Naive thymus-derived CD8-positive, alpha-beta T cell (primary cell): ENCODE data around the gene ZNF334. TPM values are rescaled to one million over a fixed set of nuclear protein-coding genes. Genes with fewer than 3 reads are reported as not detected.
A peak's percentile ranks its signal among the peaks of the same experiment; 100 is the strongest.

Experiments used
- ATAC-seq, 2 donors: fragments of 150-1000 bp; cut with Tn5 transposase in 1 of 2; sonication (Bioruptor Pico), chemical (Tn5 transposase) in 1 of 2; 1 replicate in 1 of 2; 2 replicates in 1 of 2; pipeline ENCODE4 v1.10.0; 2021; ENCODE audit warnings: mild to moderate bottlenecking in 2 of 2, moderate library complexity in 2 of 2
- POLR2A ChIA-PET: fragments of 350-600 bp; sonication (Branson Sonifier 250); formaldehyde crosslinking; loops from one replicate; lab custom pipeline; 2021; ENCODE audit warnings: antibody characterized with exemption; lab: Charles Lee
- DNase-seq, 10 donors: peaks; one replicate each; pipeline versions ENCODE4 v3.0.0 to v3.0.0-alpha.2; 2020 to 2022
- H3K27ac Mint-ChIP-seq, 10 donors: one replicate each; pipeline ENCODE4 v1.8.0; 2020 to 2022; ENCODE audit warnings: mild to moderate bottlenecking in 10 of 10, mixed read lengths in 10 of 10, moderate library complexity in 4 of 10, inconsistent platforms in 1 of 10
- H3K27me3 Mint-ChIP-seq, 5 donors: one replicate each; pipeline ENCODE4 v1.8.0; 2021 to 2022; ENCODE audit warnings: mixed read lengths in 5 of 5
- H3K36me3 Mint-ChIP-seq, 3 donors: one replicate each; pipeline ENCODE4 v1.8.0; 2020 to 2022; ENCODE audit warnings: mixed read lengths in 3 of 3, mild to moderate bottlenecking in 2 of 3, inconsistent platforms in 1 of 3
- H3K4me1 Mint-ChIP-seq, 4 donors: one replicate each; pipeline ENCODE4 v1.8.0; 2021 to 2022; ENCODE audit warnings: mixed read lengths in 4 of 4
- H3K4me3 Mint-ChIP-seq, 10 donors: one replicate each; pipeline ENCODE4 v1.8.0; 2020 to 2022; ENCODE audit warnings: mild to moderate bottlenecking in 10 of 10, mixed read lengths in 10 of 10, moderate library complexity in 6 of 10, inconsistent platforms in 1 of 10
- H3K9me3 Mint-ChIP-seq, 9 donors: one replicate each; pipeline ENCODE4 v1.8.0; 2020 to 2022; ENCODE audit warnings: mixed read lengths in 9 of 9, mild to moderate bottlenecking in 3 of 9, inconsistent platforms in 1 of 9, moderate library complexity in 1 of 9
- polyA plus RNA-seq, 3 donors: library from polyadenylated mRNA; unstranded; fragments of 300-500 nt; fragmentation: Illumina TruSeq; gene quantifications; one replicate each; pipeline ENCODE4 v1.2.3, GENCODE V29; 2021
- total RNA-seq, 8 experiments: library from RNA in 2 of 8; stranded (reverse) in 2 of 8; gene quantifications; one replicate each; pipeline ENCODE4 v1.2.3 and lab custom pipeline; 2021 to 2026

Gene ZNF334
- total RNA-seq (under 1 TPM; 0.81 to 0.91 TPM), polyA plus RNA-seq (under 1 TPM in 1 of 3 donors, not detected in 2; 0.26 TPM), total RNA-seq (lab: John Stamatoyannopoulos, UW) (0 to 1.6 (median 1.0) reads per million in 6 experiments)

DNA sequence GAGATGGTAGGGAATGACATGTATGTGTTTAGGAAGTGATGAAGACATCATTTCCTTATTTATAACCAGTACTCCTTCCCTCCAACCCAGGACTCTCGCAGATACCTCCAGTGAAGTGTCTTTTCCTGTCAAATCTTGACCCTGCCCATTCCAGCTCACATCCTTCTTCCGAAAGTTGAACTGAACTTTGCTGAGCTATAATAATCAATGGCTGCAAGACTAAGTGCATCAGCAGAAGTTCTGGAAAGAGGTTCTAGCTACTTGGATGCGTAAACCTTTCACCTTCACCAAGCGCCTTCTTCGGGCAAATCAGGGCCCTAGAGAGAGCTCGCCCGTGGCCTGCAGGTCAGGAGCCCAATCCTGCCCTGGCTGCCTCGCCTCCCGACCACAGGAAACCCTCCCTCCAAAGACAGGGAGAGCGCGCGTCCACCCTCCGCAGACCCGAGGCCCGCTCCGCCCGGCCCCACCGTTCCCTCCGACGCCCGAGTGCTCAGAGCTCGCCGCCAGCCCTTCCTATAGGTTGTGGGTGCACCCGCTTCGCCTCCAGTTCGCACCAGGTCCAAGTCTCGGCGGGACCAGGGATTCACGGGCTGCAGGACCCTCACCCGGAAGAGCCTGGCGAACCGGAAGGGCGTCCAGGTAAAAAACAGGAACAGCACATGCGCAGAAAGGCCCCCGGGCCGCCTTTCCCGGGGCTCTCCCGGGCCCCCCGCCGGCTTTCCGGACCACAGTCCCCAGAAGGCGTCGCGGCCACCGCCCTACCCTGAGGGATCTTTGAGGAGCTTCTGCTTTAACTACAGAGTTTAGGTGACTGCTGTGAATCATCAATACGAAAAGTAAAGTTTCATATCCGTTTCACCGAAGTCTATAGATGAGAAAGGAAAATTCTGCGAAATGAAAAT lies at the start of gene ZNF334:
Gene ZNF334 (minus strand): TSS at position 617 of the 902 bp plus-strand sequence. CDS start 1,457 bp downstream, outside the sequence.
- POLR2A ChIA-PET, result no interaction called here
- peaks cover 18 to 48% (median 36%) of the 10 kb centered on the region in 5 donors for H3K27me3 Mint-ChIP-seq
- ATAC-seq (peak in 1 of 2 donors; percentile 53), DNase-seq (no peak)
- H3K27ac Mint-ChIP-seq, result peak within 1 kb of the TSS in 1 of 10 donors; percentile 49
- peak within 1 kb of the TSS; percentile 72 to 85 (median 78) for H3K4me3 Mint-ChIP-seq
- peaks cover 4 to 10% (median 7%) of the 10 kb centered on the region in 4 donors for H3K4me1 Mint-ChIP-seq
- peaks cover 0 to 2% (median 0%) of the 10 kb centered on the region in 9 donors for H3K9me3 Mint-ChIP-seq
- H3K36me3 Mint-ChIP-seq, result peaks cover 0 to 4% (median 0%) of the 10 kb centered on the region in 3 donors

- Mint-ChIP-seq H3K4me1 (no peaks in the 10 kb centered on the region), H3K4me3 (no peak overlapping the region), H3K27ac (no peak overlapping the region), H3K36me3 (no peaks in the 10 kb centered on the region), H3K9me3 (no peaks in the 10 kb centered on the region), H3K27me3 (peaks cover 5 to 16% (median 7%) of the 10 kb centered on the region in 5 donors)
- POLR2A ChIA-PET, result no interaction called here
- ATAC-seq (peak; percentile 52 to 70), DNase-seq (peak; percentile 13 to 70 (median 33))
These were observed 49.2 kb upstream of the ZNF334 start for GRCh38 chr20:46562373-46563169.

DNA sequence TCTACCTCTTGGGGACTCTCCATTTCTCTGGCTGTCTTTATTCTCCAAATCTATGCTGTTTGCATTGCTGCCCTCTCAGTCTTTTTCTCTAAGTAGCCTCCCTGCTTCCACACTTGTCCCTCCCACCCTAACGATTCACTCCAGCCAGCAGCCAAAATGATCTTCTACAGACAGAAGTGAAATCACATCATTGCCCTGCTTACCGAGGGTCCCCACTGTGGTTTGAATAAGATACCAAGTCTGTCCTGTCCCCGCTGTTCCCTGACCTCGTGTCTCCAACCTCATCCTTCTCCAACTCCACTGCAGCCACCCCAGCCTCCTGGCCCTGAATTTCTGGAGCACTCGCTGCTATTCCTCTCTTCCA lies 48.6 kb upstream of the ZNF334 start:
- Mint-ChIP-seq H3K4me1 (no peaks in the 10 kb centered on the region), H3K27ac (no peak overlapping the region), H3K4me3 (no peak overlapping the region), H3K36me3 (no peaks in the 10 kb centered on the region), H3K9me3 (no peaks in the 10 kb centered on the region), H3K27me3 (peaks cover 0 to 13% (median 6%) of the 10 kb centered on the region in 5 donors)
- ATAC-seq, result no peak
- POLR2A ChIA-PET, result no interaction called here
- DNase-seq, result no peak

DNA sequence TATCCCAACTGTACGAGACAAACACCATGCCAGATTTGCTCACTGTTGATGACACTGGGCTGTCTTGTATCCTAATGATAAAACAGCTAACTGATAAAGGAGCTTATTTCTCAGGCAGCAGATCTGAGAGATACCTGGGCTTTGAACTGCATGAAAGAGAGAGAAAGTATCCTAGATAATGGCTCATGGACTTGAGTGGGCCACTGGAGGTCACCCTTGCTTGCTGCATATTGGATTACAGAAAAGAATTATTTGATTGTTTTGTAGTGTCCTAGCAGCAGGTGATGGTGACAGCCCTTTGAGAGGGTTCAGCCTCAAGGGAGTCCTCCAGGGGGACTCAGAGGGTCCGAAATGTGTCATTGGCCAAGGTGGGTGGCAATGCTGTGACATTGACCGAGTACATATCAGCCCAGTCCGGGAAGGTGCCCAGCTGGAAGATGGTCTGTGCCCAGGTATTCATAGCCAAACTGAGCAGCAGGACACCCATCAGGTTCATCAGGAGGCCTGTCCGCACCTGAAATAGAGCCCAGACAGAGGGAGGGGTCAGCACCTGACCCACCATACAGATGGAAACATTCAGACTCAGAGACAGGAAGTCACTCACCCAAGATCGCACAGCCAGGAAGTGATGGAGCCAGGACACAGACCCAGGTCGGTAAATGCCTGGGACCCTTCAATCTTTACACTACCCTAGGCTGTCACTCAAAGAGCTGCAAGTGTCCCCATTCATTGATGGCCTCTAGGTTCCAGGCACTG lies 46.5 kb upstream of the ZNF334 start:
- Mint-ChIP-seq H3K36me3 (no peaks in the 10 kb centered on the region), H3K4me1 (peaks cover 0 to 1% (median 0%) of the 10 kb centered on the region in 4 donors), H3K4me3 (no peak overlapping the region), H3K27ac (no peak overlapping the region), H3K9me3 (no peaks in the 10 kb centered on the region), H3K27me3 (peaks cover 0 to 5% (median 0%) of the 10 kb centered on the region in 5 donors)
- DNase-seq, result no peak
- ATAC-seq, result no peak
- POLR2A ChIA-PET, result no interaction called here

GRCh38 chr20:46559001-46559400 lies 45.6 kb upstream of the ZNF334 start:
- no peak overlapping the region for H3K27ac Mint-ChIP-seq
- no peak for ATAC-seq
- POLR2A ChIA-PET, result no interaction called here
- no peak for DNase-seq
- H3K9me3 Mint-ChIP-seq, result no peaks in the 10 kb centered on the region
- peaks cover 0 to 5% (median 0%) of the 10 kb centered on the region in 5 donors for H3K27me3 Mint-ChIP-seq
- H3K36me3 Mint-ChIP-seq, result no peaks in the 10 kb centered on the region
- H3K4me1 Mint-ChIP-seq, result peaks cover 0 to 1% (median 0%) of the 10 kb centered on the region in 4 donors
- no peak overlapping the region for H3K4me3 Mint-ChIP-seq

DNA sequence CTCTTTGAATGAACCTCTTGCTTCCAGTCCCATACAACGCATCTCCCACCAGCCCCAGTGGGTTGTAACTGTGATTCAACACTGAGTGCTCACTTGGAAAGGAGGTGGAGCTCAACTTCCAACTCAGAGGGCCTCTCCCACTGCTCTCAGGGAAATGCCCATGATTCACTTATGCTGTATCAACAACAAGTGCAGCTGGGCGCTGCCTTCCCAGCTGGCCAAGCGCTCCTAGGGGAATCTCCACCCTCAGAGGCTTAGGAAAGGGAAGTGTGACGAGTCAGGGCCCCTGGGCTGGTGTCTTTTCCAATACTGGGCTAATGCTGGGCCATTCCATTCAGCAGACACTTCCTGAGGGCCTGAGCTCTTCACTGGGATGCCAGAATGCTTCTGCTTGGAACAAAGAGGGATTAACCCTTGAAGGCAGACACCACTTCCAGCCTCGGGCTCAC lies 45.2 kb upstream of the ZNF334 start:
- no peak overlapping the region for H3K27ac Mint-ChIP-seq
- no peaks in the 10 kb centered on the region for H3K9me3 Mint-ChIP-seq
- DNase-seq, result no peak
- H3K36me3 Mint-ChIP-seq, result no peaks in the 10 kb centered on the region
- H3K27me3 Mint-ChIP-seq, result peaks cover 0 to 5% (median 0%) of the 10 kb centered on the region in 5 donors
- no peak for ATAC-seq
- H3K4me1 Mint-ChIP-seq, result peaks cover 0 to 1% (median 0%) of the 10 kb centered on the region in 4 donors
- no peak overlapping the region for H3K4me3 Mint-ChIP-seq
- POLR2A ChIA-PET, result no interaction called here

GRCh38 chr20:46557231-46557956 lies 44.0 kb upstream of the ZNF334 start:
- no peak overlapping the region for H3K4me3 Mint-ChIP-seq
- DNase-seq, result no peak
- peaks cover 0 to 5% (median 0%) of the 10 kb centered on the region in 5 donors for H3K27me3 Mint-ChIP-seq
- peaks cover 9 to 11% (median 11%) of the 10 kb centered on the region in 4 donors for H3K4me1 Mint-ChIP-seq
- POLR2A ChIA-PET, result no interaction called here
- no peaks in the 10 kb centered on the region for H3K36me3 Mint-ChIP-seq
- ATAC-seq, result no peak
- H3K9me3 Mint-ChIP-seq, result no peaks in the 10 kb centered on the region
- no peak overlapping the region for H3K27ac Mint-ChIP-seq

GRCh38 chr20:46555370-46555956 lies 42.1 kb upstream of the ZNF334 start:
- H3K27me3 Mint-ChIP-seq, result peaks cover 0 to 5% (median 0%) of the 10 kb centered on the region in 5 donors
- H3K4me3 Mint-ChIP-seq, result no peak overlapping the region
- POLR2A ChIA-PET, result no interaction called here
- peak overlapping the region in 1 of 10 donors; percentile 31 for H3K27ac Mint-ChIP-seq
- H3K9me3 Mint-ChIP-seq, result no peaks in the 10 kb centered on the region
- no peak for DNase-seq
- H3K36me3 Mint-ChIP-seq, result no peaks in the 10 kb centered on the region
- peaks cover 11 to 28% (median 16%) of the 10 kb centered on the region in 4 donors for H3K4me1 Mint-ChIP-seq
- ATAC-seq, result no peak

DNA sequence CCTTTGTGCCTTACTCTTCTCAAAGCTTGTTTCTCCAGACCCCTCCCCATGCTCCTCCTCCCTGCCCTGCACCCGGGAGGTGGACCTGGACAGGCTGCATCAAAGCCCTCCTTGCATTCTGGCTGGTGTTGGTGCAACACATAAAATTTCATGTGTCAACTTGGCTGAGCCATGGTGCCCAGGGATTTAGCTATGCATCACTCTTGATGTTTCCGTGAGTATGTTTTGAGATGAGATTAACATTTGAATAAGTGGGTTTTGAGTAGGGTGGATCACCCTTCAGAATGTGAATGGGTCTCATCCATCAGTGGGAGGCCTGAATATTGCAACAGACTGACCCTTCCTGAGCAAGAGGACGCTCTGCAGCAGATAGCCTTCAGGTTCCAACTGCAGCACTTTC lies 41.5 kb upstream of the ZNF334 start:
- POLR2A ChIA-PET, result no interaction called here
- Mint-ChIP-seq H3K27ac (no peak overlapping the region), H3K27me3 (peaks cover 0 to 5% (median 0%) of the 10 kb centered on the region in 5 donors), H3K4me3 (no peak overlapping the region), H3K9me3 (no peaks in the 10 kb centered on the region), H3K4me1 (peaks cover 11 to 28% (median 16%) of the 10 kb centered on the region in 4 donors), H3K36me3 (no peaks in the 10 kb centered on the region)
- no peak for DNase-seq
- no peak for ATAC-seq

DNA sequence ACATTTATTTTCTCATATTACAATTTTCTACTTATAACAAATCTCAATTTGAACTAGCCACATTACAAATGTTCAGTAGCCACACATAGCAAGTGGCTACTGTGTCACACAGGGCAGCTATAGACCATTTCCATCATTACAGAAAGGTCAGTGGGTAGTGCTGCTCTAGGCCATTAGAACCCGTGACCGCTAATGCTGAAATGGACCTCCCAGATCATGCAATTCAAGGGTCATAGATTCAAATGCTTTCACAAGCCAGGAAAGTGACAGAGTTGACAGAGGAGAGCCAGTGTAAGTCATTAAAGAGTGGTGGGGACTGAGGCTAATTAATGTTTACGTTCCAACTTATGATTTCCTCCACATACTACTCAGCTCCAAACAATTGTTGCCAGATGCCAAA lies 40.6 kb upstream of the ZNF334 start:
- H3K9me3 Mint-ChIP-seq, result no peaks in the 10 kb centered on the region
- POLR2A ChIA-PET, result no interaction called here
- peaks cover 11 to 28% (median 16%) of the 10 kb centered on the region in 4 donors for H3K4me1 Mint-ChIP-seq
- H3K27ac Mint-ChIP-seq, result no peak overlapping the region
- no peaks in the 10 kb centered on the region for H3K36me3 Mint-ChIP-seq
- H3K27me3 Mint-ChIP-seq, result peaks cover 0 to 5% (median 0%) of the 10 kb centered on the region in 5 donors
- DNase-seq (no peak), ATAC-seq (no peak)
- no peak overlapping the region for H3K4me3 Mint-ChIP-seq
